Neuron (in vitro differentiated cells): ENCODE results near the gene TBRG1.

Experiments
- H2AFZ ChIP-seq: one replicate; pipeline ENCODE4 v1.6.1; 2013; ENCODE audit warnings: low read depth, mild to moderate bottlenecking, inconsistent platforms, low read length, moderate library complexity
- H3K27me3 ChIP-seq: one replicate; pipeline ENCODE4 v1.6.1; 2013; ENCODE audit warnings: low read length; ENCODE audit not compliant: insufficient read depth
- H3K36me3 ChIP-seq: one replicate; pipeline ENCODE4 v1.6.1; 2013; ENCODE audit warnings: low read length; ENCODE audit not compliant: insufficient read depth
- H3K4me1 ChIP-seq: one replicate; pipeline ENCODE4 v1.6.1; 2013; ENCODE audit warnings: low read length; ENCODE audit not compliant: insufficient read depth
- H3K4me3 ChIP-seq: 2 replicates; pipeline ENCODE4 v1.5.1; 2013; ENCODE audit warnings: mild to moderate bottlenecking, low read length, moderate library complexity
- H3K9me3 ChIP-seq: one replicate; pipeline ENCODE4 v1.6.1; 2013; ENCODE audit warnings: low read length

Gene TBRG1

GRCh38 chr11:124622531-124623451, at the start of gene TBRG1:
TBRG1 (plus strand) TSS chr11:124622864; CDS start chr11:124623084, 220 bp downstream.
- H3K9me3 ChIP-seq = no peaks in the 10 kb centered on the region
- H3K27me3 ChIP-seq = peaks cover 6% of the 10 kb centered on the region
- H2AFZ ChIP-seq = peak within 1 kb of the TSS; percentile 36

GRCh38 chr11:124577716-124578427, 44.8 kb upstream of the TBRG1 start:
- Histone ChIP-seq H2AFZ (no peak overlapping the region), H3K4me3 (no peak overlapping the region), H3K36me3 (no peaks in the 10 kb centered on the region), H3K9me3 (no peaks in the 10 kb centered on the region), H3K27me3 (no peaks in the 10 kb centered on the region), H3K4me1 (no peaks in the 10 kb centered on the region)

More at GRCh38 chr11:124622531-124623451, at the start of gene TBRG1:
- Histone ChIP-seq H3K4me1 (peaks cover 11% of the 10 kb centered on the region), H3K36me3 (peaks cover 26% of the 10 kb centered on the region), H3K4me3 (peak within 1 kb of the TSS; percentile 80)

GRCh38 chr11:124578761-124579160, 43.9 kb upstream of the TBRG1 start:
- no peak overlapping the region for H3K4me3 ChIP-seq
- H3K4me1 ChIP-seq = no peaks in the 10 kb centered on the region
- H3K9me3 ChIP-seq = no peaks in the 10 kb centered on the region
- H2AFZ ChIP-seq = no peak overlapping the region
- no peaks in the 10 kb centered on the region for H3K27me3 ChIP-seq
- no peaks in the 10 kb centered on the region for H3K36me3 ChIP-seq

GRCh38 chr11:124581817-124582216, 40.8 kb upstream of the TBRG1 start:
- no peaks in the 10 kb centered on the region for H3K4me1 ChIP-seq
- H3K9me3 ChIP-seq = no peaks in the 10 kb centered on the region
- no peak overlapping the region for H2AFZ ChIP-seq
- H3K36me3 ChIP-seq = no peaks in the 10 kb centered on the region
- H3K27me3 ChIP-seq = no peaks in the 10 kb centered on the region
- no peak overlapping the region for H3K4me3 ChIP-seq

GRCh38 chr11:124582565-124582964, 40.1 kb upstream of the TBRG1 start:
- no peak overlapping the region for H3K4me3 ChIP-seq
- no peaks in the 10 kb centered on the region for H3K9me3 ChIP-seq
- no peaks in the 10 kb centered on the region for H3K27me3 ChIP-seq
- no peak overlapping the region for H2AFZ ChIP-seq
- no peaks in the 10 kb centered on the region for H3K4me1 ChIP-seq
- H3K36me3 ChIP-seq = no peaks in the 10 kb centered on the region

GRCh38 chr11:124583781-124584180, 38.9 kb upstream of the TBRG1 start:
- no peak overlapping the region for H3K4me3 ChIP-seq
- H2AFZ ChIP-seq = no peak overlapping the region
- H3K9me3 ChIP-seq = no peaks in the 10 kb centered on the region
- no peaks in the 10 kb centered on the region for H3K27me3 ChIP-seq
- H3K36me3 ChIP-seq = no peaks in the 10 kb centered on the region
- no peaks in the 10 kb centered on the region for H3K4me1 ChIP-seq

GRCh38 chr11:124584681-124585372, 37.8 kb upstream of the TBRG1 start:
- Histone ChIP-seq H2AFZ (no peak overlapping the region), H3K36me3 (no peaks in the 10 kb centered on the region), H3K9me3 (no peaks in the 10 kb centered on the region), H3K4me3 (no peak overlapping the region), H3K27me3 (no peaks in the 10 kb centered on the region), H3K4me1 (no peaks in the 10 kb centered on the region)

- no peak overlapping the region for H2AFZ ChIP-seq
- no peaks in the 10 kb centered on the region for H3K27me3 ChIP-seq
- no peak overlapping the region for H3K4me3 ChIP-seq
- no peaks in the 10 kb centered on the region for H3K4me1 ChIP-seq
- H3K9me3 ChIP-seq = no peaks in the 10 kb centered on the region
- H3K36me3 ChIP-seq = no peaks in the 10 kb centered on the region
Measured at GRCh38 chr11:124586238-124586860, 36.3 kb upstream of the TBRG1 start.

- Histone ChIP-seq H2AFZ (no peak overlapping the region), H3K36me3 (no peaks in the 10 kb centered on the region), H3K4me1 (no peaks in the 10 kb centered on the region), H3K27me3 (no peaks in the 10 kb centered on the region), H3K4me3 (no peak overlapping the region), H3K9me3 (no peaks in the 10 kb centered on the region)
Measured at GRCh38 chr11:124591430-124591829, 31.2 kb upstream of the TBRG1 start.

GRCh38 chr11:124592627-124593026, 30.0 kb upstream of the TBRG1 start:
- no peaks in the 10 kb centered on the region for H3K27me3 ChIP-seq
- H3K4me3 ChIP-seq = no peak overlapping the region
- H3K9me3 ChIP-seq = no peaks in the 10 kb centered on the region
- no peaks in the 10 kb centered on the region for H3K36me3 ChIP-seq
- H2AFZ ChIP-seq = no peak overlapping the region
- no peaks in the 10 kb centered on the region for H3K4me1 ChIP-seq

- Histone ChIP-seq H3K4me1 (no peaks in the 10 kb centered on the region), H3K9me3 (no peaks in the 10 kb centered on the region), H2AFZ (no peak overlapping the region), H3K27me3 (no peaks in the 10 kb centered on the region), H3K4me3 (no peak overlapping the region), H3K36me3 (no peaks in the 10 kb centered on the region)
Measured at GRCh38 chr11:124595302-124595701, 27.4 kb upstream of the TBRG1 start.

- H2AFZ ChIP-seq = no peak overlapping the region
- no peaks in the 10 kb centered on the region for H3K36me3 ChIP-seq
- no peak overlapping the region for H3K4me3 ChIP-seq
- H3K27me3 ChIP-seq = no peaks in the 10 kb centered on the region
- no peaks in the 10 kb centered on the region for H3K9me3 ChIP-seq
- no peaks in the 10 kb centered on the region for H3K4me1 ChIP-seq
Measured at GRCh38 chr11:124597626-124598025, 25.0 kb upstream of the TBRG1 start.
